GM18951 (cell line): Measurements from ENCODE around the gene QRFP.

ENCODE experiments used
- POLR2A ChIP-seq: IDR thresholded peaks from 4 replicates; pipeline ENCODE4 v1.6.1; 2011; ENCODE audit warnings: mild to moderate bottlenecking; ENCODE audit not compliant: insufficient read length, insufficient read depth; ENCODE audit errors: extremely low read depth
- in situ Hi-C: fragments of 300-500 bp; cut with MboI; formaldehyde crosslinking; loops from one replicate; pipeline ENCODE4 v1.12.0; 2022; ENCODE audit warnings: low sequenced_read_pairs, mixed read lengths, inconsistent platforms; ENCODE audit not compliant: unreplicated experiment

Gene QRFP

DNA sequence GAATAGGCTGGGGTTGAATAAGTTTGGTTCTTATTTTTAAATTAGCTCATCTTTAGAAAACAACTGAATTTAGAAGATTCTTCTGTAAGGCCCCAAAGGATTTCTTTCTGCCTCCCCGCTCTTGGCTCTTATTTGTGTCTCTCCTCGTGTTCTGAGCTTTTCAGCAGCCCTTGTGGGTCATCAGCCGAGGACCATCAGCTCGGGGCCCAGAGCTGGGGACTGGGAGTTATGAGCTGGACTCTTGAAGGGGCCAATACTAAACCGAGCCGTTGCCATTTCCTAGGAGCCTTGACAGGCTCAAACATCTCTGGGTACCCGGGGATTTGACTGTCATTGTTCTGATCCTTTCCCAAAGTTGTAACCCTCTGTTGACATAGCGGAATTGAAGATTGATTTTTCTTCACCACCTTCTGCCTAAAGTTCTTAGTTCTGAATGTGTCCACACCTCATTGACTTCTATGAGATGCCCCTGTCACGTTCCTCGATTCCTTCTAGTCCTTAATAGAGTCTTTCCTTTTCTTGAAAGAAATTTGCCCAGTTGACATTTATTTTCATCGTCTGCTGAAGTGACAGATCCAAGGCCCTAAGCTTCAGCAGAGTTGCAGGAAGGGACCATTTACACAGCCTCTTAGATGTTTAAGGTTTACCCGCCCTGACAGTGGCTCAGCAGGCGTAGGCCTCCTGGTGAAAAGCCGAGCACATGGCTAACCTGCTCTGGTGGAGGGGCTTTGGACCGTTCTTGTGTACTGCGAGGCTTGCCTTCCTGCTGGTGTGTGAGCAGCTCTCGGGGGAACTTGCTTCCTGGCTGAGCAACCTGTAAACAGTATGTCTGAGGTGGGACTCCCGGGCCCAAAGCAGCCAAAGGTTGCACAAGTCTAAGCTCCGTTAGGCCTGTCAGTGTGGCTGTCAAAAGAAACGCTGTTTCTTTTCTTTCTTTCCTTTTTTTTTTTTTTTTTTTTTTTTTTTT is 37.6 kb downstream of the QRFP start:
- in situ Hi-C loops, result no loop called here
- no peak for TF ChIP-seq POLR2A

DNA sequence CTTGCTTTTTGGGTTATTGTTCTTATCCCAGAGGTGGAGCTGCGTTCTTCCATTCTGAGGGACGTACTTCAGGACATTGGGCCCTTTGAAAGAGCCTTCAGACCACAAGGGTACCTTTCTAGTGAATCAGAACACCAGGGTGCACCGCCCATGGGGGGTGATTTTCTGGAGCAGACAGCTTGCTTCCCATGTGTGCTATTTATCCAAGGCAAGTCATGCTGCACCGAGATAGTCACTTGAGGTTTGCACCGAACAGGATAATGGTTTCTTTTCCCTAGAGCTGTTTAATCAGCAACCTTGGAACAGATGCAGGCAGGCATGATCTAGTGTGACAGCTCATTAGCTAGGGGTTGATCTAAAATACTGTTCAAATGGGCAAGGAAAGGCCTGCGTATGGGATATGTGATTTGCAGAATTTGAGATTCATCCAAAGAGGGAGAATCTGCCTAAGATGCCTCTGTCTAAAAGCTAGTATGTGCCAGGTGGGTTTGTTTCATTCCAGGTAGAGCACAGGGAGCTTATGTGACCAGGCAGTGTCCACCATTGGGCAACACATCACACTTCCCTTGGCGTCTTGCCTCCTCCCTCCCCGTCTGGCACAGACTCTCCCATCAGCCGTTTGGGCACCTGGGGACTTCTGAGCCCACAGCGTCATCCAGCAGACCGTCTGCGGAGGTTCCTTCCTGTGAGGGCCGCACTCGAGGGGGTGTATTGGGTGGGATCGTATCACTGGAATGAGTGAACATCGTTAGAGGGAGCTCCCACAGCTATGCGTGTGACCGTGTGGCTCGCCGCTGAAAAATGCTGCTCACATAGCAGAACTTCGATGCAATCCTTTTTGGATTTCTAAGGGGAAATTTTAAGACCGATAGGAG is 38.5 kb downstream of the QRFP start:
- no peak for TF ChIP-seq POLR2A
- in situ Hi-C loops, result no loop called here

DNA sequence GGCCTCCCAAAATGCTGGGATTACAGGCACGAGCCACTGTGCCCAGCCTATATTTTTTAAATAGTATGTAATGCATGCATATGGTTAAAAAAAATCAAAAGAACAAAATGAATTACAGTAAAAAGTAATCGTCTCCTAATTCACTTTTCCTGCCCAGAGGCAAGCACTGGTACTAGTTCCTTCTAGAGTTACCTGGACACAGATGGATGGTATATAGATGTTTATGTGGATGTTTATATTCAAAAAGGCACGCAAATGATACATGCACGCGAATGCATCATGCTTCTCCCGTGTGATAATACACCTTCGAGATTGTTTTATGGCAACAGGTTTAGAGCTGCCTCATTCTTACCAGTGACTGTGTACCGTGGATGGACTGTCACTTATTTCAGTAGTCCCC is 40.1 kb downstream of the QRFP start:
- in situ Hi-C loops, result no loop called here
- no peak for TF ChIP-seq POLR2A

GRCh38 chr9:130854835-130855234 is 41.8 kb downstream of the QRFP start:
- in situ Hi-C loops, result no loop called here
- no peak for TF ChIP-seq POLR2A

DNA sequence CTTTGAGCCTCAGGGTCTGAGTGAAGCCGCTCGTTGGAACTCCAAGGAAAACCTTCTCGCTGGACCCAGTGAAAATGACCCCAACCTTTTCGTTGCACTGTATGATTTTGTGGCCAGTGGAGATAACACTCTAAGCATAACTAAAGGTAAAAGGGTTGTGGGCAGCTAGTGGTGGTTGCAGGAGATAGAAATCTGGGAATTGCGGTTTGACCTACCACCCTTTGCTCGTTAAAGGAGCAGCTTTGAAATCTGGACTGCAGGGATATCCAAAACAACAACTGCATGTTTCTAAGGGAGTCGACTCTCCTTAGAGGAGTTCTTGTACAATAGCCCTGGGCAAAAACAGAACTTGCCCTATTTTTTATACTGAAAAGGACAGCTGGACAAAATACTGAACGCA is 42.5 kb downstream of the QRFP start:
- no peak for TF ChIP-seq POLR2A
- in situ Hi-C loops, result no loop called here

GRCh38 chr9:130852801-130853200 is 43.8 kb downstream of the QRFP start:
- in situ Hi-C loops, result no loop called here
- no peak for TF ChIP-seq POLR2A

- in situ Hi-C loops, result loop anchor here (10.0 kb wide), 1 partner anchor 75 kb away; no protein-coding TSS in a partner anchor
- no peak for TF ChIP-seq POLR2A
These were observed 47.3 kb downstream of the QRFP start for GRCh38 chr9:130849356-130849755.

DNA sequence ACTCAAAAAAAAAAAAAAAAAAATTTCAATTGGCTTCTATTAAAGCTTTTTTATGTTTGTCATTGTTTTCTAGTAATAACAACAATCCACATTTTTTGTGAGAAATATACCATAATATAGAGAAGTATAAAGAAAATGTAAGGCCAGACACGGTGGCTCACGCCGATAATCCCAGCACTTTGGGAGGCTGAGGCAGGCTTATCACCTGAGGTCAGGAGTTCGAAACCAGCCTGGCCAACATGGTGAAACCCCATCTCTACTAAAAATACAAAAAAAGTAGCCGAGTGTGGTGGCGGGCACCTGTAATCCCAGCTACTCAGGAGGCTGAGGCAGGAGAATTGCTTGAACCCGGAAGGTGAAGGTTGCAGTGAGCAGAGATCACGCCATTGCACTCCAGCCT is 48.1 kb downstream of the QRFP start:
- in situ Hi-C loops, result loop anchor here (10.0 kb wide), 1 partner anchor 74 kb away; no protein-coding TSS in a partner anchor

DNA sequence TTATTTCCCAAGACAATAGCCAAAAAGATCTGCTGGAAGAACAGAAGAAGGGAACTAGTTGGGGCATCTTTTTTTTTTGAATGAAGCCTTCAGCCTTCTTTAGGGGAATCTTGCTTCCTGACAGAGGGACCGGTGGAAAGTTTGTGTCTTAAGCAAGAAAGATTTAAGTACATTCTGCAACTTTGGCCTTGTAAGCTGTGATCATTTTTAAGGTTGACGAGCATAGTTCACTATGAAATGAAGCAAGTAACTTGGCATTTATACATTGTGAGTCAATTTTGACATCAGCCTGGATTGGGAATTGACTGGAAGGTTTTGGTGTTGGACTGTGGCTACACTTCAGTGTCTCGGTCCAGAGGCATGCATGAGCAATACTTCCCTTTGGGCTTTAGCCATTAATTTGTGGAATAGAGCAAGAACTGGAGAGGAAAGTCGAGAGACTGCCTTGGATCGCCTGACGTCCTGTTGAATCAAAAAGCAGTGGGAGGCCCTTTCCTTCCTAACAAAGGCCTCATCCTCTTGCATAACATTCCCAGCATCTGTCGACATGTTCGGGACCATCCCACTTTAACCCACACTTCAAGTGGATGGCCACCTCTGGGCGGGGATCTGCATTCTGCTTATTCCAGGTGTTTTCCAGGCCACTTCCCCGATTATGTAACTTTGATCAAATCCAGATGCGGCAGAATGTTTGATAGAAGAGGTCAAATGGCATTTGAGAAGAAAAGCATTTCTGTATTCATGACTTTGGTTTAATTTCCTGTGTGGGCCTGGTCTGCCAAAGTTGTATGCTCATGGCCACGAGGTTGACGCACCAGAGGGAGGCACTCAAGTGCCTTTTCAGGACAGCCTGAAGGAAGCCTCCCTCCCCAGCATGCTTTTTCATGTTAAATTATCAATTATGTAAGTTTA is 49.0 kb downstream of the QRFP start:
- TF ChIP-seq POLR2A, result no peak
- in situ Hi-C loops, result loop anchor here (10.0 kb wide), 1 partner anchor 73 kb away; no protein-coding TSS in a partner anchor

DNA sequence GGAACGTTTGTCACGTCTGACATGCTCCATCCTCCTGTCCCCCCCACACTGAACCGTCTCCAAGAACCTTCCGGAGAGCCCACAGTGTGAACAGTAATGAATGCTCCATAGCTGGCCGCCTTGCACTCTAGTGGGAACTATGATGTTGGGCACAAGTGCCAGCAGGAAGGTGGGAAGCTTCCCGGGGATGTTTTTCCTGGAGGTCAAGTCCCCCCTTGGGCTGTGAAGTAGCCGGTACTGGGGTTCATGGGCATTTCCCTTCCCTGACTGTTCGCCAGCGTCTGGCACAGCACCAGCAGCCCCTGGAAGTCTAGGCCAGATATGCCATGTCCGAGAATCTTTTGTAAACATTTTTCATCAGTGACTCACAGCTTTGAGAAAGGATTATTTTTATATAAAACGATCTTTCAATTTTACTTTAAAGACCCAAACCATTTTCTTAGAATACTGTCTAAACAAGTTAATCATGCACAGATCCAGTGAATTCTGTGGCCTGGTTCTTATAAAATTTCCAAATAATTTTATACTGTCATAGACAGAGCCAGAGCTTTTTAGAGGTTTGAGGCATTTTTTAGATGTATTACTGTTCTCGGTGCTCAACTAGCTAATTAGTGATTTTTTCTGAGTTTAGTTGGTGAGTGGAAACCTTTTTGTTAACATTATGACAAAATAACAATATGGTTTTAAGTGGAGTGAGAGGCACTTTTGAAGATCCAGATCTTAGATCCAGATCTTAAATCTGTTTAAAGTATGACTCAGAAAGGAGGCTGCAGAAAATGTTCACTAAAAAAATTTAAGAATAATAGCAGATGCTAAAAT is 49.9 kb downstream of the QRFP start:
- in situ Hi-C loops, result loop anchor here (10.0 kb wide), 1 partner anchor 72 kb away; no protein-coding TSS in a partner anchor
- TF ChIP-seq POLR2A, result no peak

DNA sequence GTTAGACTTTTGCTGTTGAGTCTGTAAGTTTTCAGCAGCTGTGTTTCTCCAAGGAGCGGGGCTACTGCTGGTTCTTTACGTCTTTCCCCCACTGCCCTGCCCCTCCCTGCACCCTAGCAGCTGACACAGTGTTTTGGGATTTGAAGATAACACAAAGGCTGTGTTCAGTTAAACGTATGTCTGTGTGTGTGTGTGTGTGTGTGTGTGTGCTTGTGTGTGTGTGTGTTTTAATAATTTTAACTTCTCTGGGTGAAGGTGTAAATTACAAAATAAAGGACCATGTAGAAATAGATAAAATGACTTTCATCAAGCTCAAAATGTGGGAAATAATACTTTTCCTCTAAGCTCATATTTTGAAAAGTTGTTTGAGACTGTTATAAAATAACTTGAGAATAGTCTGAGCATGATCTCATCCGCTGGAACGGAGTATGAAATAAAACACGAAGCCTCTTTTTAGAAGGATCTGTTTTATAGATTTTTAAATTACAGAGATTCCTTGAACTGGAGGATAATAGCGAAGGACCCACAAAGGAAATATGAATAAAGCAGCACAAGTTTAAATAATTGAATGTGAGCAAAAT is 50.6 kb downstream of the QRFP start:
- in situ Hi-C loops, result loop anchor here (10.0 kb wide), 1 partner anchor 71 kb away; no protein-coding TSS in a partner anchor
- TF ChIP-seq POLR2A, result no peak
